GM19025 (cell line): ENCODE data around the gene MYOF.
"Not testable (repeated sequence)": the region's sequence is repeated elsewhere in the genome, so short reads cannot be mapped to it uniquely, and the experiment has no call there.

Experiments
- ATAC-seq: cut with Tn5 transposase; IDR thresholded peaks from one replicate; pipeline ENCODE4 v1.9.1; 2021; ENCODE audit warnings: mild to moderate bottlenecking, low read depth, moderate library complexity; ENCODE audit not compliant: unreplicated experiment

MYOF gene

GRCh38 chr10:93358398-93358797 is 123.7 kb downstream of the MYOF start:
- not testable (repeated sequence) for ATAC-seq

GRCh38 chr10:93357680-93358079 is 124.5 kb downstream of the MYOF start:
- no peak for ATAC-seq

GRCh38 chr10:93356516-93356915 is 125.6 kb downstream of the MYOF start:
- ATAC-seq, result no peak

- ATAC-seq, result no peak
Measured at GRCh38 chr10:93352638-93353383, 129.3 kb downstream of the MYOF start.

- ATAC-seq, result no peak
Measured at GRCh38 chr10:93346694-93347093, 135.4 kb downstream of the MYOF start.

- no peak for ATAC-seq
Measured at GRCh38 chr10:93346108-93346507, 136.0 kb downstream of the MYOF start.

GRCh38 chr10:93344691-93345090 is 137.4 kb downstream of the MYOF start:
- ATAC-seq, result no peak

GRCh38 chr10:93342921-93343320 is 139.2 kb downstream of the MYOF start:
- ATAC-seq, result no peak

- no peak for ATAC-seq
Measured at GRCh38 chr10:93342366-93342765, 139.8 kb downstream of the MYOF start.

- ATAC-seq, result no peak
Measured at GRCh38 chr10:93337309-93337721, 144.8 kb downstream of the MYOF start.

GRCh38 chr10:93336678-93337077 is 145.5 kb downstream of the MYOF start:
- no peak for ATAC-seq

- no peak for ATAC-seq
Measured at GRCh38 chr10:93336110-93336509, 146.0 kb downstream of the MYOF start.

GRCh38 chr10:93334901-93335327 is 147.2 kb downstream of the MYOF start:
- ATAC-seq, result no peak

- no peak for ATAC-seq
Measured at GRCh38 chr10:93334181-93334580, 148.0 kb downstream of the MYOF start.

- ATAC-seq, result no peak
Measured at GRCh38 chr10:93333278-93333978, 148.7 kb downstream of the MYOF start.

GRCh38 chr10:93330824-93331223 is 151.3 kb downstream of the MYOF start:
- ATAC-seq, result no peak

- no peak for ATAC-seq
Measured at GRCh38 chr10:93319896-93320295, 162.2 kb downstream of the MYOF start.

- ATAC-seq, result no peak
Measured at GRCh38 chr10:93319096-93319495, 163.0 kb downstream of the MYOF start.

GRCh38 chr10:93315246-93315645 is 166.9 kb downstream of the MYOF start:
- no peak for ATAC-seq

- ATAC-seq, result not testable (repeated sequence)
Measured at GRCh38 chr10:93314656-93315055, 167.5 kb downstream of the MYOF start.

- ATAC-seq, result no peak
Measured at GRCh38 chr10:93313798-93314197, 168.3 kb downstream of the MYOF start.

GRCh38 chr10:93309062-93309461 is 173.1 kb downstream of the MYOF start:
- no peak for ATAC-seq
